Stimulated activated CD4-positive, alpha-beta T cell treated with anti-CD3 and anti-CD28 coated beads, Interleukin-15, amount 100 ng/mL, for 1 hour (primary cell): ENCODE measurements around the gene SEMA5A.

Experiments used
- DNase-seq, 2 donors: peaks; one replicate each; pipeline ENCODE4 v3.0.0-alpha.2; 2020; ENCODE audit warnings: low read depth in 1 of 2, low spot score in 1 of 2

Gene SEMA5A

DNA sequence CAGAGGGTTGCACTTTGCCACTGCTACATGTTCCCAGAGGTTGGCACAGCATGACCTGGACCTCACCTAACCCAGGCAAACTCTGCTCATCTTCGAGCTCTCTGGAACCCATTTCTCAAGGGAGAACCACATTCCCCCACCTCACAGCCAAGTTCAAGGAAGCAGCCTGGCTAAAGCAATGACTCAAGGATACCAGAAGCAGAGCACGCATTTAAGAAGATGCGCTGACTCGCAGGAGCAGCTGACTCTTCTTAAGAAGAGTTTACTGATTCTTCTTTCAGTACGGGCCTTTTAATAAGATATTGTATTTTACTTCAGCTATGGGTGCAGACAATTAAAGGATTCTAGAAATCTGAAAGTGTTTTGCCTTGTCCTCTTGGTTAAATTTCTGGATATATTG lies 4.1 kb upstream of the SEMA5A start:
- no peak for DNase-seq

DNA sequence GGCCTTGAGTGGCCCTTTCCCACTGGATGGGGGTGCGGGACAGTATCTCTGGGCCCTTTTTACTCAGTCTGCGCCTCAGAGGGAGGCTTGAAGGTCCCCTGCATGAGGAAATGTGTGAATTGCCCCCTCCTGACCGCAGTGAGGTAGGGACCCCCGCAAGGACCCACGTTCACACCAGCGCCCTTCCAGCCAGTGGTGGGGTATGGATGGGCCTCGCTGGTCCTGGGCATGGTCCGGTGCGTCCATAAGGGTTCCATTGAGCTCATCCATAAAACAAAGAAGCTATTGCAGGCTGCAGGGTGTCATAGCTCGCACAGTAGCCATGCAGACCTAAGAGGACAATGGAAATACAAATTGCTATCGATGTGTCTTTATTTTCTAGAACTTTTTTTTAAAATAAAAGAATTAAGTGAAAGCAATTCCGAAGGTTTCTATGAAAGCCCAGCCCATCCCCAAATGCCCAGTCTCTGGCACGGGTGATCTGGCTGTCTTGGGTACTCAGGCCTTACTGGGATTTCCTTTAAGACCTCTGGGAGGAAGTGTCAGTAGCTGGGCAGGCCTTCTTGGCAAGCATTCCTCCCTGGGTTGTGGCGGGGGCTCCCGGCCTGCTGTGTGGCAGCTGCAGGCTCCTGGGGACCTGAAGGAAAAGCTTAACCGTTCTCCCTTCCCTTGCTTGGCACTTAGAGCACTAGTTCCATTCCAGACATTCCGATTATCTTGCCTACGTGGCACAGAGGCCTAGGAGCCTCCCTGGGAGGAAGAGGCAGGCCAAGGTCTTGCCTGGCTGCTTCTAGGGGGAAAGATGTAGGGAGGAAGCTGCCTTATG lies 1.5 kb upstream of the SEMA5A start:
- DNase-seq = no peak

DNA sequence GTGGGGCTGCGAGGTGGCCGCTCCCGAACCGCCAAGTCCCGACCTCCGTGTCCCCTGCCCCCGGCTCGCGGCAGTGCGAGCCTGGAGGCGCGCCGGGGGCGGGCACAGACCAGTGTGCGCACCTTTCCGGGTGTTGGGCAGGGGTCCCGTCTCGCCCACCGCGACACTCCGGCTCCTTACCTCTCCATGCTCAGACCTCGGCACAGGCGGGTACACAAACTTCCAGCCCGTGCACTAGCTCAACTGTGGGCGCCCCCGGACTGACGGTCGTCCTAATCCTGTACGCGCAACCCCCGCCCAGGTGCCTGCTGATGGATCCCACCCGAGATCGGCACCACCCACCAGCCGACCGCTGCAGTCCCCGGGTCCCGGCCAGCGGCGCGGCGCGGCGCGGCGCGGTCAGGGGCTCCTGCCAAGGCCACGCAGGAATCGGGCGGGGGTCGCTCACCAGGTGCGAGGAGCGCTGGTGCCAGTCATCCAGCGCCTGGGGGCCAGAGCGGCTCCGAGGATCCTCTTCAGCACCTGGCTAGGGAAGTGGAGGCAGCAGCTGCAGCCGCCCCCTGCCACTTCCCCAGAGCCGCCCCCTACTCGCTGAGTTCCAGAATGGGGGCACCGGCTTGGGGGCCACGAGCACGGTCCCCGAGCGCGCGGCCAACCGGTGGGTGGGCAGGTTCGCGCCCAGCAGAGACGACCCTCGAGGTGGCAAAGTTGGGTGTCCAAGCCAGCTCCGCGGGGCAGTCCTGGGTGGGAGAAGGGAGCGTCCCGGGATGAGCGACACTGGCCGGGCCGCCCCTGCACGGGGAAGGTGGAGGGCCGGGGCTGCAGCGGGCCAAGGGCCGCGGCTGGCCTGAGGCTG lies 511 bp downstream of the SEMA5A start:
- DNase-seq = no peak

DNA sequence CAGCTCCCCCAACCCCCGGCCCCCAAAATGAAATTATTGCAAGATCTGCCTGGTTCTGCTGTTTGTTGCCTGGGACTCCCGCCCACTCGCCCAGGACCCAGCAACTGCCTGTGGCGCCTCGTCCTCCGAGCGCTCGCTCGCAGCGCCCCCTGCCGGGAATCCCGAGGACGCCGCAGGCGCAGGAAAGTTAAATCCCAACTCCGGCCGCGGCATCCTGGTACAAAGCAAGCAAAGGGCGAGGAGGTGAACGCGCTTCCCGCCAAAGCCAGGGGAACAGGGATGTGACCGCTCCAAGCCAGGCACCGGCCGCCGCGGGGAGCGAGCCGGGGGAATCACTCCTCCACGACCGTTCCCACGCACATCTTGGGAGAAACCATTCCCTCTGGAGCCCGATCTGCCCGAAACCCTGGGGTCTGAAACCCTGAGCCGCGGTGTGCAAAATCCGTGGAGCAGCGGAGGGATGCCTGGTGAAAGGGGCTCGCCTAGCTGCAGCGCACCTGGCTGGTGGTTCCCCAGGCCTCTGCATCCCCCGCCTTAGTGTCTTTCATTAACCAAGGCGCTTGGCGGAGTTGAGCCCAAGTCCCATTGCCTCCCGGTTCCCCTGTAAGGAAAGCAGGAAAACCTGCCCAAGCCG lies 1.3 kb downstream of the SEMA5A start:
- DNase-seq = peak in 1 of 2 donors; percentile 15

DNA sequence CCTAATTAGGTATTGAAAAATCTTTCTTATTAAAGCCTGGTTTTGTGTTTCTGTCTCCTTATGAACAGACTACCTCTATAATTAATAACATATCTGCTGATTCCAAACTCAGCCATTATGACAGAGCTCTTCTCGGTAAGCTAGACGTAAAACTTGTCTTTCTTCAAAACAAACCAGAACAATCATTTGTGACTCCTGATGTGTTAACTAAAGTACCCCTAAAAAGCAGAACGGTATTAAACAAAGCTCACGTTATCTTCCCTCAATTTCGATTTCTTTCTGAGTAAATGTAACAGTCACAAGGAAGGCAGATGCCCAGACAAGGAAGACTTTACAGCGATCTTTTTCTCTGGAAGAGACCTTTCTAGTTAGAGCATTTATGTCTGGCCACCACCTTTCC lies 1.8 kb downstream of the SEMA5A start:
- no peak for DNase-seq

DNA sequence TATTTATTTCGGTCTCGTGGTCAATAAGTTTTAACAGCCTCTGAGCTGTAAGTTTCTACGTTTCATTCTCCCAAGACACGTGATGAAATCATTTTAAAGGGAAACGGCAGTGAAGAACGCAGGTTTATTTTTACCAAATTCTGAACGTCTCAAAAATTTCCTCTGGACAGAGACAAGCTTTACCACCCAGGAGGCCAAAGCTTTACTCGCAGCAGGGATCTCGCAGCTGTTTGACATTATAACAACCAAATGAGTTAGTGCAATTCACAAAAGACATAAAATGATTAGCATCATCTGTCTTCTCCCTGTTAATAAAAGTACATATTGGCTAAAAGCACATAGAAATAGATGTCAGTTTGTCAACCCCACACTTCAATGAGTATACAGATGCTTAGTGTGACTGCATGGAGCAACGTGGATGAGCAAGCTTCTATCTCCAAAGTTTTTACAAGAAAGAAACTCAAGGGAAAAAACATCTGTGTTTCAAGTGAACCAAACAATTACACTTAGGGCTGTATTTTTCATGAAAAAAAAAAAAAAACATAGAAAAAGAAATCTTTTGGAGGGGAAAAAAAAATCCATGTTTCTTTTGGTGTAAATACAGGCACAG lies 2.5 kb downstream of the SEMA5A start:
- no peak for DNase-seq

DNA sequence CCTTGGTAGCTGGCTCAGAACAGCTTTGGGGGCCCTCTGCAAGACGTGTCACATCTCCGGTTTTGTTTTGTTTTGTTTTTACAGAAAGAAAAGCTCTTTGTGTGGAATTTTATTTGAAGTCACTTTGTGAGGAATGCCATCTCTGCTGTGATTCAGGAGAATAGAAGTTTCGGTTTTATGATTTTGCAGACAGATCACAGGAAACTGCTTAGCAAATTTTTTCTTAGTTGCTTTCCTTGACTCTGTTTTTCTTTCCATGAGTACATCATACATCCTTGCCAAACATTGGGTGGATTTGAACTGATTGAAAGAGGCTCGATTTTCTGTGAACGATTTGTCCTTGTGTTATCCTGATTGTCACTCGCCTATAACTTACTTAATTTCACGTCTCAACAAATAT lies 5.1 kb downstream of the SEMA5A start:
- no peak for DNase-seq

DNA sequence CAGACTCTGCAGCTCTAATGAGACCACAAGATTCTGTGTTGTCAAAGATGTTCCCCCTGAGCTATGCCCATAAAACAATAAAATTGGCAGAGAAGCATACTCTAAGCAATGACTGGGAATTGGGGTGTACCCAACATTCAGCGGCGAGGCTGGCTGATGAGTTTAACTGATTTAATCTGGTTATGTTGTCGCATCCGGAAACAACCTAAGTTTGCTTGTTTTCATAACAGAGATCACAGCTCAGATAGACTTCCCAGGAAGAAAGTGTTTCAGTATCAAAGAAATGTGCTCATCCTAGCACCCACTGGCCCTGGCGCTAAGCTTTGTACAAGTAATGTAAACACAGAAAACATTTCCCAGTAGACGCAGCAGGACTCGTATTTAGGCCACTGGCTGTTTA lies 7.4 kb downstream of the SEMA5A start:
- no peak for DNase-seq

DNA sequence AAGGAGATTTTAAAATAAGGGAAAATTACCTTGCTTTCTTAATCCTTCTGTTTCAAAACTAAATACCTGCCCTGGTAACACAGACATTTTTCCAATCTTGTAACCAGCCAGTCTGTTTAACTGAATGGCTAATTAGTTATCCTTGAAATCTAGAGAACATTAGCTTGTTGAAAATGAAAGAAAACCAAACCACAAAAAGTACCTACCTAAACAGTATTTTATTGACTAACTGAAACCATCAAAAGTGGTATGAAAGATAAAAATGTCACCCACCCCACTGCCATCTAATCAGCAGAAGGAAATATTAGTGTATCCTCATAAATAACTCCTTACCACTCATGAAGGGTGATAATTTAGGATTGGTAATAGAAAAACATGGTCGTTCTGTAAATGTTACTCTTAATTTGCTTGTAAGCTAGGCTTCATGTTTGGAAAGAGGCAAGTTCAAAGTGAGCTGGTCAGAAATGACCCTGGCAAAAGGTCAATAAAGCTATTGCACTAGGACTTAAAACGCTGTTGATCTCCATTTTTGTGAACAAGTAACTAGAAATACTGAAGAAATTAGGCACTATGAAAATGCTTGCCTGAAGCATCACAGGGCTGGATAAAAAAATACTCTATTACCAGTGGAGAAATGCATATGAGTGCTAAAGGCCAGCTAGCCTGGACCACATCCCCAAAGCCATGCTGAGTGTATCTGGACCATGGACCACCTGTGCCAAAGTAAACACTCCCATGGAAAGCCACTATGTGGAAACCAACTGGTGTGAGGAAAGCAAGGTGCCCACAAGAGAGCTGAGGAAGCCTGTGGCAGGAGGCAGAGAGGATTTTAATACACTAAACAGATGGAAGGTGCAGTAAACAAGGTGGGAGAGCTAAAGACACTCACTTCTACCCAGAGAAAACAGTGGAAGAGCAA lies 8.4 kb downstream of the SEMA5A start:
- DNase-seq = no peak

DNA sequence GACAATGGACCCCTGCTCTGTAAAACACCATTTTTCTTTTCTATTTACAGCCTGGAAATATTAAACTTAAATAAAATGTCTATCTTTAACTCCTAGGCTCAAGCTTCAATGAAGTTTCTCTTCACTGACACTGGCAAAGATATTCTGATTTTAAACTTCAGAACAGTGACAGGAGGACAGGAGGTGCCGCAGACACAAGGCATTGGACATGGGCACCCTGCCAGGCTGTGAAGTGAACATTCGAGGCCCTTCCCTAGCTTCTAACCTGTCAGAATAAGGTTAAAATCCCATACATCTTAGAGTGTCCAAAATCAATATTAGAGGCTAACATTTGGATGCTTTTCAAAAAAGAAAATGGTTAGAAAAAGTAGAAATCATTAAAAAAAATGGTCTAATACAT lies 9.2 kb downstream of the SEMA5A start:
- DNase-seq = no peak

DNA sequence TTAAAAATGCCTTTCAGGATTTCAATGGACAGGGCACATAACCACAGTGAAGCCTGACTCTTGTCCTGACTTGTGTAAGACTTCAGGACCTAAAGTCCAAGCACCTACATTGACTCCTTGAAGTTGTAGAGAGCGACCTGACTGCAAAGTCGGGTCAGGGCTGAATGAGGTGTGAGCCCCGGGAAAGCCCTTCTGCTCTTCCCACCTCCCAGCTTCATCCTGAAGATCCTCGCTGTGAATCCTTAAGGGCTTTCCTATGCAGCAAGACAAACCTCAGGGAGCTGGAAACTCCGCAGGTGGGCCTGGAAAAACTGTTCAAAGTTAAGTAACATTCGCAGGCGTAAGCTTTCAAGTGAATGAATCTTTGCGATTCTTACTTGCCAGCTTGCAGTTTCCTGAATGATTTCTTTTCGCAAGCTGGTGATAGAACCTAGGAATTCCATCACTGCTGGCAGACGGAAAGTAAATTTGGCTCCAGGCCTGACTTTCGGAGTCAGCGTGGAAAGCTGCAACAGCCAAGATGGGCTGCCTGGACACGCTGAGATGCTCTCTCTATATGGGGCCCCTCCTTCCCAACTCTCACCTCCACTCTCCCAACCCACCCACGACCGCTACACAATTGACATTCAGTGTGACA lies 10.9 kb downstream of the SEMA5A start:
- no peak for DNase-seq

DNA sequence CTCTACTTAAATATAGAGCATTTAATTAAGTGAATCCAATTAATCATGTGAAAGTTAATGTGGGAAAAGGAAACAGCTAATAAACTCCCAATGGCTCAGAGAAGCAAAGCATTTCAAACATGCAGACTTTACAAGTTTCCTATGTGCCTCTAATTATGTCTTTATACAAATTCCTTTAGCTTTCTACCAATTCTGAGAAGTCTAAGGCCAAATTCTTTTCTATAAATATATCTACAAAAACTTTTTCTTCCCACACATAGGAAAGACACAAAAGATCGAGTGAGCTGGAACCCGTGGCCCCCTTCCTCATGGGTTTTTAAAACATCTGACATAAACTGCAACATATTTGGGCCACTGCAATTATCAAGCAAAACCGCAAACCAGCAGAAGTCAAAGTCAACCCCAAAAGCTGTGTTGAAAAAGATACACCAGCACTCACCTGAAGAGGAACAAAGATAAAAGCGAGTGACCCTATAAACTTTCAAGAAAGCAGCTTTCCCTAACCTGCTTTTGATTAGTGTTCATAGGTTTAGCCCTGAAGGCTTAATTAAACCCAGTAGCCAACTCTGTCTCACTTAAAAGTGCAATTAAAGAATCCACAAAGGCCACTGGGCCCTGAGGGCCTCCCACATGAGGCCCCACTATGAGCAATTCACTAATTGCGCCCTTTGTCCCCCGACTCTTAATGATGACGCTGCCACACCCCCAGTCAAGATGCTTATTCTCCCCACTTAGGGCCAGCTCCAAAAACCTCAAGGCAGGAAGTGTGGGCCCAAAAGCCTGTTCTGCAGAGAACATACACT lies 12.1 kb downstream of the SEMA5A start:
- DNase-seq = no peak

DNA sequence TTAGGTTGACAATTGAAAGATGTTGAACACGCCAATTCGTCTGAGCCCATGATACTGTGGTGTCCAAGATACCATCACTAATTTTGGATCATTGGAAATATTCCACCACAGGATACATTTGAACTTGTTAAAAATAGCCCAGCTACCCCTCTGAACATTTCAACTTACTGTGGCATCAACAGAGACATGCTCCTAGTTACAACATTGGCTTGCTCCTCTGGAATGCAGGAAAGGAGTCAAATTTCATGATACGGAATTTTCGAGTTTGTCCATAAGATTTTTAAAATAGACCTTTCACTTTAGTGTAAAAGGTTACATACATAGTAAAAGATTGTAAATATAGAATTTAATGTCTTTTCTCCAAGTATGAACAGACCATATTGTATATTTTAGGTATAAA lies 12.8 kb downstream of the SEMA5A start:
- no peak for DNase-seq

DNA sequence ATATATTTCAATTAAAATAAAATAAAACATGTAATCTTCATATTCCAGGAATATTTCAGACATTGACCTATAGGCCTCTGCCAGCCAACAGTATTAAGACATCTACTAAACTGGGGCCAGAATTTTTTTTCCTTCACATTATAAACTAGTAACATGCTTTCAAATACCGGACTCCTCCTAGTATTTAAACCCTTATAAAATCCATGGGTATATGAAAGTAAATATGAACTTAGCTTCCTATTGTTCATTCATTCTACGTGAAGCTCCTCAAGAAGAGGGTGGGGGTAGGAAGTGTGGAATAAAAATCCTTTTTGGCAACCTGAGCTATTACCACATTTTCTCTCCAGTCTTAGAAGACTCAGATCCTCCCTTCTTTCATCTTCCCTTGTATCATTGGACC lies 16.4 kb downstream of the SEMA5A start:
- DNase-seq = no peak

DNA sequence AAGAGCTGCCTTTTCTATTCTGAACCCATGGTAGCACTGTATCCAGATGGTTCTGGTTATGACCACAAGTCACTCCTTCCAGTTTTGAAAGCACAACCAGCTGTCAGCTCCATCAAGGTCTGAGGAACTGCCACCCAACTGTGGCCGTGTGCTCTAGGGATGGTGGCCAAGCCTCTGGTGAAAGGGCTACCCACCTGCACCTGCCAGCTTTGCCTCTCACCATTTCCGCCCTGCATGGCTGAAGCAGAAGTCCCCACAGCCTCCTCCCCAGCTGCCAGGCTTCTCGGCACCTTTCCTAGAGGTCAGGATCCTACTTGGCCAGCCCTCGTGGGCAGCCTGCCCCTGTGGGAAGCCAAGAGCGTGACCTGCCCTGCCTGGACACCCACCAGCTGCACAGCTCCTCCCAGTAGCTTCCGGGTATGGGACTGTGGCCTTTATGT lies 16.8 kb downstream of the SEMA5A start:
- no peak for DNase-seq

DNA sequence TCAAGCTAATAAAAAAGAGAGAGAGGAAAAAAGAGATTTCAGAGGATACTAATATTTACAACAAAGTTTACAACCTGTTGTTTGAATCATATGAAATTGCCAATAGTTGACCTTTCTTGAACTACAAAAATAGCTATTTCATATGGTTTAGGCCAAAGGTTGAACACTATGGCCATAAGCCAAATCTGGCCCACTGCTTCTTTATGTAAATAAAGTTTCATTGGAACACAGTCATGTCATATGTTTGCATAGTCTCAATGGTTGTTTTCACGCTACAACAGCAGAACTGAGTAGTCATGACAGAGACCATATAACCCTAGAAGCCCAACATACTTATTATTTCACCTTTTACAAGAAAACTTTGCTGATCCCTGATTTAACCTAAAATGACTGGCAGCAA lies 20.9 kb downstream of the SEMA5A start:
- DNase-seq = no peak

DNA sequence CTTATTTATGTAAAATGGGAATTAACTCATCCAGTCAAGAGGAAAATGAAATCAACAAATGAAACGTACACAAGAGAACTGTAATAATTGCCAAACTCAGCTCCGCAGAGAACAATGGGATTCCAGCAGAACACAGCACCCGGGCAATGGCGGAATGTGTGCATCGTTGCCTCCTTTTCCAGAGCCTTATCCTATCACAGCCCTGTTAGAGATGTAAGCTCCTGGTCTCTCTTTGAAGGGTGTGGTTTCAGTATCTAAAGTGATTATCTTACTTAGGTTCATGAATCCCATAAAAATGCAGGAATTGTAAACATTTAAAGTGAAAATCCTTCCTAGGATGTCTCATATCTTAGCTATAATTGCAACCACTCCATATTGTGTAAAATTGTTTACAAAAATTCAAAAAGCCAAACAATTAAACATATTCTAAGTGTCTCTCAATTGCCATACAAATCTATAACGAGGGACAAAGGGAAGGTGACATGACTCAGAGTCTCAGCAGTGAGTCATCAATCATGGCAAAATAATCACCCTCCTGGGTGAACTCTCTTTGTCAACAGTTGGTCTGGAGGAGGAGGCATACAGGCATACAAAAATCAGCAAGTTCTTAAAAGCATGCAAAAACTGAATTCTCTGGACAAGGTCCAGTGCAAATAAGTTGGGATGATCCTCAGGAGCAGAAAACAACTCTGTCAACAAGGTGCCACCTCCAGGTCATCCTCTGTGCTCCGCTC lies 22.6 kb downstream of the SEMA5A start:
- no peak for DNase-seq

DNA sequence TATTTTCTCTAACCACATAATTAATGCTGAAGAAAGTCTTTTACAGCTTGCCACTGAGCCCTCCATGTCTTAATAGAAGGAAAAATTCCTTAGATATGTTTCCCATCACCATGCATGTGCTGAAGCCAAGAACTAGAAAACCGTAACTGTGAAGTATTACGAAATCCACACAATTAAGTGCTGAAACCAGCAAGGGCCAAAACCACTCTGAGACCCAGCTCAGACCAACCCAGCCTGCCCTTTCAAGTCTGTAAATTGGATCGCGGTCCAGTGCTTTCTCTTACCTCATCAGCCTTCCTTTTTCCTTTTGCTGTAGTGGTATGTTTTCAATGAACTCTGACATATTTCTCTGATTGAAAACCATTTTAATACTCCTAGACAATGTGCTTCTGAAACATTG lies 26.3 kb downstream of the SEMA5A start:
- DNase-seq = no peak
